AG04449 (cell line): ENCODE data around the gene SORBS2.

Experiments used
- CTCF ChIA-PET: fragments of 350-600 bp; formaldehyde crosslinking; extraction: SDS; loops from one replicate; lab custom pipeline; 2021; ENCODE audit warnings: antibody characterized with exemption; lab: Yijun Ruan, JAX
- POLR2A ChIA-PET: fragments of 400-600, 350-600 bp; formaldehyde crosslinking; extraction: SDS; loops from one replicate; lab custom pipeline; 2020; ENCODE audit warnings: antibody characterized with exemption, inconsistent platforms; lab: Yijun Ruan, JAX
- DNase-seq: peaks from one replicate; pipeline ENCODE4 v3.0.0-alpha.2; 2010; ENCODE audit warnings: low read depth, low spot score
- H3K4me3 ChIP-seq: 2 replicates; pipeline ENCODE4 v1.5.1; 2011; ENCODE audit warnings: low read depth, mild to moderate bottlenecking, control low read depth, low read length
- TF ChIP-seq, protein P1 (sequence below): IDR thresholded peaks from one replicate; pipeline ENCODE4 v1.5.1; 2011; ENCODE audit warnings: mild to moderate bottlenecking, moderate library complexity, low read length, control low read depth, inconsistent platforms; ENCODE audit not compliant: insufficient read depth; ENCODE audit errors: missing control alignments

Gene SORBS2

DNA sequence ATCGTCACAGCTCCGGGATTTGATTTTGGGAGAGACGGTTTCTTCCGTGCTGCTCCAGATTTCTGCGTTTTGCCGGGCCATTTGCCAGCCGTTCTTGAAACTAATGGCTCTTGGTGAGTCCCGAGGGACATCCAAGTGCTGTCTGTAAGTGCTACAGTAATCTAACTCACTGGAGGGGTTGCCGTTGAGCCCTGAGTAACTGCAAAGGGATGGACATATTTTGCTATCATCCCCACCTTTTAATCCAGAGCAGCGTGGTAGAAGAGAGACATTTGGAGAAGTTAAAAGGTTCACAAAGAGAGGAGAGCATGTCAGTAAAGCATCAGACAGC lies 187.8 kb downstream of the SORBS2 start:
- TF ChIP-seq, protein P1, sequence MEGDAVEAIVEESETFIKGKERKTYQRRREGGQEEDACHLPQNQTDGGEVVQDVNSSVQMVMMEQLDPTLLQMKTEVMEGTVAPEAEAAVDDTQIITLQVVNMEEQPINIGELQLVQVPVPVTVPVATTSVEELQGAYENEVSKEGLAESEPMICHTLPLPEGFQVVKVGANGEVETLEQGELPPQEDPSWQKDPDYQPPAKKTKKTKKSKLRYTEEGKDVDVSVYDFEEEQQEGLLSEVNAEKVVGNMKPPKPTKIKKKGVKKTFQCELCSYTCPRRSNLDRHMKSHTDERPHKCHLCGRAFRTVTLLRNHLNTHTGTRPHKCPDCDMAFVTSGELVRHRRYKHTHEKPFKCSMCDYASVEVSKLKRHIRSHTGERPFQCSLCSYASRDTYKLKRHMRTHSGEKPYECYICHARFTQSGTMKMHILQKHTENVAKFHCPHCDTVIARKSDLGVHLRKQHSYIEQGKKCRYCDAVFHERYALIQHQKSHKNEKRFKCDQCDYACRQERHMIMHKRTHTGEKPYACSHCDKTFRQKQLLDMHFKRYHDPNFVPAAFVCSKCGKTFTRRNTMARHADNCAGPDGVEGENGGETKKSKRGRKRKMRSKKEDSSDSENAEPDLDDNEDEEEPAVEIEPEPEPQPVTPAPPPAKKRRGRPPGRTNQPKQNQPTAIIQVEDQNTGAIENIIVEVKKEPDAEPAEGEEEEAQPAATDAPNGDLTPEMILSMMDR = no peak
- POLR2A ChIA-PET = no interaction called here
- CTCF ChIA-PET = interaction anchor here (1.8 to 4.4 kb wide), 4 partner anchors 16 to 413 kb away, joined by 8 to 16 read pairs (median 12); no protein-coding TSS in a partner anchor

DNA sequence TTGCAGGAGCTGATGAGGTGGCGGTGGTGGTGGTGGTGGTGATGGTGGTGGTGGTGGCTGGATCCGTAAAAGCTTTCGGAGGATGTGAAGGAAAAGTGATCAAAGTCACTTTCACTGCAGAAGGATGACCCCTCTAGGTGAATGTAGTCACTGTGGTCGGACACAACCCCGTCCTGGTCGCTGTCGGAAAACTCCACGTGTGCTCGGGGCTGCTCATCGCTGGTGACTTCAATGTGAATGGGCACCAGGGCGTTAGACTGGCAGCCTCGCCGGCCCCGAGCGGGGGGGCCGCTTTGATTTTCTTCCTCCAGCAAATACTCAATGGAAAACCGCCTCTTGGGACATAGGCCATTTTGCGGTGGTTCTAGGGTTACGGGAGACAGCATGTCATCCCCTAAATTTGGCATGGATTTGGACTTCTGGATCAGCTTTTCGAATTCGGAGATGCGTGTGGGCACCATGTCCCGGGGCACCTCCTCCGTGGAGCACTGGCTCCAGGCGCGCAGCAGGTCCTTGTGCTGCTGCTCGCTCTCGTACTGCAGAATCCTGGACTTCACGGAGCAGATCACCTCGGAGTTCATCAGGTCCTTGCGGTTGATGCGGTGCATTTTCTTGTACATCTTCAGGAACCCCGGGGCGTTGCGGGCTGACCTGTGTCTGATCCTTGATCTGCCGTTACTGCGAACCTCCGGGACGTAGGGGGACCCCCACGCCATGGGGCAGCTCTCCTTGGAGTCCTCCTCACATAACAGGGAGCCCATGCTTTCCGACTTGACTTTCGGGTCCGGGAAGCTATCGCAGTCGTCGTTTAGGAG lies 188.3 kb downstream of the SORBS2 start:
- TF ChIP-seq, protein P1 = no peak
- POLR2A ChIA-PET = no interaction called here
- H3K4me3 ChIP-seq = no peak overlapping the region

More for the DNA sequence above, 187.8 kb downstream of the SORBS2 start:
- no peak overlapping the region for H3K4me3 ChIP-seq
- DNase-seq = no peak

DNA sequence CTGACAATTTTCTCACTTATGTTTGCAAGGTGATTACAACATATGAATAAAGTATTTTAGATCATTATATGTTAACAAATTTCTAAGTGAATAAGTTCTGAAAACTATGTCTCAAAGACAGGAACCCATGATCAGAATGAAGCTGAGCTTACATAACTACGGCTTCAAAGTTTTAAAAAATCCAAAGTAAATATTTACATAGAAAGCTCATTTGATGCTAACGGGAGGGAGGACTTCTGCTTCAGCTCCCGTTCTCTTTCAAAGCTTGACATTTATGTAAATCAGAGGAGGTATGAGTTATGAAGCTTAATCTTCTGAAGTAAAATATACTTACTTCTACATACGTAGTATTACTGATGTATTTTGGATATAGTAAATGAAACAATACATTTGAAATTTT lies 203.8 kb downstream of the SORBS2 start:
- H3K4me3 ChIP-seq = no peak overlapping the region
- no peak for DNase-seq
- ChIA-PET POLR2A (no interaction called here), CTCF (interaction anchor here (1.0 to 7.0 kb wide), 4 partner anchors 11 to 430 kb away, joined by 3 to 59 read pairs (median 5); no protein-coding TSS in a partner anchor)
- TF ChIP-seq, protein P1 = no peak

More for the DNA sequence above, 188.3 kb downstream of the SORBS2 start:
- DNase-seq = no peak
- CTCF ChIA-PET = interaction anchor here (1.8 to 4.4 kb wide), 3 partner anchors 17 to 398 kb away, joined by 8 to 16 read pairs (median 12); no protein-coding TSS in a partner anchor

DNA sequence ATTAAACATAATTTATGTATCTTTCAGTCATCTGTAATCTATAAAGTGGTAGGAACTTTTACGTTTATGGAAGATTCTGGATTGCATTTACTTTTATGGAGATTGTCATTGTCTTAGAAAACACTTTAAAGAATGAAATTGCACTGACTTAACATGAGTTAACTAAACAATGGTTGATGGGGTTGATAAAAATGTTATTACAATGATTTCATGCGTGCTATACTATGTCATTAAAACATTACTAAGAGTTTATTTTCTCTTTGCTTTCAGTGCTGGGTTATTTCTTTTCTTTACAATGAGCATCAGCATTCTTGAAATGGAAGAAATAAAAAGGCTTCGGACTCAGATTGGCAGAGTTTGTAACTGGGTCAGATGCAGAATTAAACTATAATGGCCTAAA lies 209.6 kb downstream of the SORBS2 start:
- H3K4me3 ChIP-seq = no peak overlapping the region
- ChIA-PET POLR2A (no interaction called here), CTCF (interaction anchor here (1.2 to 8.5 kb wide), 3 partner anchors 13 to 436 kb away, joined by 5 to 72 read pairs (median 7); no protein-coding TSS in a partner anchor)
- no peak for DNase-seq
- TF ChIP-seq, protein P1 = no peak

DNA sequence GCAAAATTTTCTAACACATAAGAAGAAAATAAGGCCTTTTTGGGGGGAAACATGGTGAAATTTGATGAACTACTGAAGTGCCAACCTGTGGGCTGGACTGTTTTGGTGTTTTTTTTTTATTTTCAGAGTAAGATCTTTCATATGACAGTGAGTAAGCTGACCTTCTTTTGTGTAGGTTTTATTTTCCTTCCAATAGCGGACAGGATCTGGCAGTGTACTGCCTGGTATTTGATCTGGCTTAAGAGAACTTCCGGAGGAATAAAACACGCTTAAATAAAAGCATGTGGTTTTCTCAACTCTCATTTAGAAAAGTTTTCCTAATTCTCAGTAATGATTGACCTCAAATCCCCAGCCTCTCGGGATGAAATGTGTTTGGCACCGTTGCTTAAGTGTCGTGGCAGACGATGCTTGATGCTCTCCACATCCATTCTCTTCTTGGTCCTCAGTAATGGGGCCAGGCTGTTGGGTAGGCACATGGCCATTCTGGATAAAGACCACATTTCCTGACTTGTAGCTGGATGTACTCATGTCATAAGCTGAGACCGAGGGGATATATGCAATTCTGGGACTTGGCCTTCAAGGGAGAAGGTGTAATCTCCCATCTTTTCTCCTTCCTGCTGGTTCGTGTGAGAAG lies 211.1 kb downstream of the SORBS2 start:
- no peak for DNase-seq
- POLR2A ChIA-PET = no interaction called here
- CTCF ChIA-PET = interaction anchor here (0.9 to 8.5 kb wide), 4 partner anchors 8 to 437 kb away, joined by 3 to 72 read pairs (median 6); no protein-coding TSS in a partner anchor
- TF ChIP-seq, protein P1 = no peak
- H3K4me3 ChIP-seq = no peak overlapping the region
